IPS DF 19.7 (cell line): ENCODE results near the gene TRIM9.

ENCODE experiments used
- DNase-seq: peaks from one replicate; pipeline ENCODE4 v3.0.0-alpha.2; 2013; ENCODE audit warnings: low read depth, low spot score

Gene TRIM9

DNA sequence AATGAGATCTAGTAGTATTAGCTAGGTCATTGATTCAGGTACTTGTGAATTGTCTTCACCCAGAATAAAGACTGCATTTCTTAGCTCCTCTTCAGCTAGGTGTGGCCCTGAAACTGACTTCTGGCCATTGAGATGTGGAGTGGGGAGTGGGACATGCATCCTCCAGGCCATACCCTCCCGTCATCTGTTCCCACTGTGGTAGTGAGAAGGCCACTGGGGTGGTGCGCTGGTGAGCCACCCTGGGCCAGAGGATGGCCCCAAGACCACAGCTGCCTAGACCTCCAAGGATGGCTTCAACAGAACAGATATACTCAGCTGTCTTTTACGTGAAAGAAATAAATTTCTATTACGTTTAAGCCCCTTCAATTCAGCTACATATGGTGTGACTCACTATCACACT lies 36.5 kb downstream of the TRIM9 start:
- no peak for DNase-seq

DNA sequence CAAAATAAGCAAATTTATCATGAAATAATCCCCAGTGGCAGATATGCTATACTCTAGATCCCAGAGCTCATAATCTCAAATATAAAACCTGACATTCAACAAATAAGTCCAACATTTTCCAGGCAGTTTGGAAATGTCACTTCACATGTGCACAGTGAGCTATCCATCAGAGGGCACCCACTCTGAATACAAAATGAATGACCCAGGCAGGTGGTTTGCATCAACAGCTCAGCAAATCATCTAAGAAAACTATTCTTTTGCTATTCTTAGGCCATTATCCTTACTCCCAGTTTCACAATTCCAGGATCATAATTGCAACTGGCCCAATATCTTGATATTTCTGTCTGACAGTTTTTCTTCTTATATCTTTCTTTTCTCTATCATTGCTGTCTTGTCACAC lies 38.5 kb downstream of the TRIM9 start:
- DNase-seq: no peak

DNA sequence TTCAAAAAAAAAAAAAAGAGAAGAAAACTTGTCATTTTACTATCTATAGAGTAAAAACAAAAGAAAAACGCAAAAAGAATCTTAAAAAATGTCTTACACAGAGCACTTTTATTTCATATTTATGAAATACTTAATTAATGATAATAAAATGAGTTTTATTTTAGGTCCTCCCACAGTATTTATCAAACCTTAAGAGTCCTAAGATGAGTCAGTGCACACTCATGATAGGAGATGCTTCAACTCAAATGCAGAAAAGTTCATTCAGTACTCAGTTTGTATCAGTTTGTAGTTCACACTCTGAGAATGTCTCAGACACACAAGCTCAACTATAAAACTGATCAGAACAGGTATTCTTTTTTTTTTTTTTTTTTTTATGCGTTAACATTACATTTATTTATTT lies 41.7 kb downstream of the TRIM9 start:
- no peak for DNase-seq

GRCh38 chr14:51044961-51045360 lies 49.9 kb downstream of the TRIM9 start:
- DNase-seq: no peak

DNA sequence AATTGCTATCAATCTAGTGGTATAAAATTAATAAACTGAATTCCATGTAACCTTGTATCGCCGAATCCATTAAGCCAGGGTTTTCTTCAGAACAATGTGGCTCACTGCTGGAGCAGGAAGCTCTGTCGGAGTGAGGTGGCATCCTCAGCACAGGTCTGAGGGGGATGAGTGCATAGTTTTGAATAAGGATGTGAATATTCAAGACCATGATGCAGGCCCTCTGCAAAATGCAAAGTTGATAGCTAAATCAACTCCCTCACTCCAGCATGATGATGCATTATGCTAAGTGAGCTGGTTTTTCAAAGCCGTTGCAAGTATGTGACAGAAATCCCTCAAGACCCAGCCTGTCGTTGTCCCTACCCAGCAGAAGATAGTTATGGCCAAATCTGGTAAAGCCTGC lies 53.0 kb downstream of the TRIM9 start:
- DNase-seq: no peak

GRCh38 chr14:51041108-51041531 lies 53.8 kb downstream of the TRIM9 start:
- DNase-seq: no peak

DNA sequence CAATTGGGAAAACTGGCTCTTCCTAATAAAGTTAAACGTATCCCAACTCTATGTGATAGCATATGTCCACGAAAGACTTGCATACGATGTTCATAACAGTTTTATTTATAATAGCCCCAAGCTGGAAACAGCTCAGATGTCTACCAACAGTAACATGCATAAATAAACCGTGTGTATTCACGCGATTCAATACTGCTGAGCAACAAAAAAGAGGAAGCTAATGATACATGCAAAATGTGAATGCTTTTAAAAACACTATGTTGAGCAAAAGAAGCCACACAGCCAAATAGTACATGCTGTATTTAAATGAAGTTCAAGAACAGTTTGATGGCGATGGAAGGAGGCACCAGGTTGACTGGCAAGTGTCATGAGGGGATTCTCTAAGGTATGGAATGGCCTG lies 55.7 kb downstream of the TRIM9 start:
- DNase-seq: no peak

GRCh38 chr14:51035611-51036192 lies 59.2 kb downstream of the TRIM9 start:
- DNase-seq: no peak

DNA sequence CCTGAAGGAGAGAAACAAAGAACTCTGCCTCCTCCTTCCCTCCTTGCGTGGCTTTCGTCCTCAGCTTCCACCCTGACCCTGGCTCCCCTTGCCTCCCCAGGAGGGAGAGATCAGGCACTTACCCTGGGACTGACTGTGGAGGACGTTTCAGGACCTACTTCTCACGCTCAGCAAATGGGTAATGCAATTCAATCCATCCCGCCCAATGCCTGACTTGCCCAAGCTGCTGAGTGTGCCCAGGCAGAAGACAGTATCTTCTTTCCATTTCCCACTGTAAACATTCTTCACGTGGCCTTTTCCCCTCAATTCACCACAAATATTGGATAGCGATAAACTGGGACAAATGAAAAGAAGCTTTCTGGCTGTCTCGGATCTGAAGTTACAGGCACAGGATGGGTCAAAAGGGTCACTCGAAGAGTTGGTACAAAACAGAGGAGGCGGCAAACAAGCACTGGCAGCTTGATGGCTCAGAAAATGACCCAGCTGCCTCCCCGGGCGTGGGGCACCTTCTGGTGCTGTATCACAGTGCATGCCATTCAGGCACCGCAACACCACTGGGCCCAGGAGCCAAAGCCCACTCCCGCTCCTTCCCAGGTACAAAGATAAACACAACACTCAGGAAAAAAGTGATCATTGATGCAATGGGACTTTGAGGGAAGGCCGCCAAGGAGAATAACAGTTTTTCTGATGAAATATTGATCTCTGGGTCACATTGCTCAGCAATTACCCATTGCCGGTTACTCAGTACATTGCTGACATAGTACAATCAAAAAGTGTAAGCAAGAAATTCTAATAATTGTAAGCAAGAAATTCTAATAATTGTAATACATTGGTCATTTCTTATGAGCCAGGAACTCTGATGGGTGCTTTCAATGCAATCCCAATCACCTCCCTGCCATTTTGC lies 65.8 kb downstream of the TRIM9 start:
- DNase-seq: no peak

GRCh38 chr14:51028361-51028760 lies 66.5 kb downstream of the TRIM9 start:
- DNase-seq: no peak

- DNase-seq: no peak
These were observed 70.5 kb downstream of the TRIM9 start for GRCh38 chr14:51024377-51024776.

GRCh38 chr14:51023964-51024363 lies 70.9 kb downstream of the TRIM9 start:
- no peak for DNase-seq

GRCh38 chr14:51022769-51023168 lies 72.1 kb downstream of the TRIM9 start:
- no peak for DNase-seq

- no peak for DNase-seq
These were observed 74.7 kb downstream of the TRIM9 start for GRCh38 chr14:51020024-51020710.

DNA sequence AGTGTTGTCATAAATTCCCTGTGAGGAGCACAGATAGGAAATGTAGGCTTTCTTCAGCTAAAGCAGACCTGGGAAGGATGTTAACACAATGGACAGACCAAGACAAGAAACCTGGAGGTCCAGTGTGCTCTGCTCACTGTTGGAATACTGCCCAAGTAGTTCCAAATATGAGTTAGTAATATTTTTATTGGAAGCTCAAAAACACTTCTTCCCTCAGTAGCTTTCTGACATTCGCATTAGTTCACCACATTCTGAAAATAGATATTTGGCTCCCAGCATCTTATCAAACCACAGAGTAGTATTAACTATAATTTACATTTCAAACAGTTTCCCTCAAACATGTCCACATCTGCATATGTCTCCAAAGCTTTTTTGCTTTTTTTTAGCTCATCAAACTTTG lies 75.8 kb downstream of the TRIM9 start:
- no peak for DNase-seq

DNA sequence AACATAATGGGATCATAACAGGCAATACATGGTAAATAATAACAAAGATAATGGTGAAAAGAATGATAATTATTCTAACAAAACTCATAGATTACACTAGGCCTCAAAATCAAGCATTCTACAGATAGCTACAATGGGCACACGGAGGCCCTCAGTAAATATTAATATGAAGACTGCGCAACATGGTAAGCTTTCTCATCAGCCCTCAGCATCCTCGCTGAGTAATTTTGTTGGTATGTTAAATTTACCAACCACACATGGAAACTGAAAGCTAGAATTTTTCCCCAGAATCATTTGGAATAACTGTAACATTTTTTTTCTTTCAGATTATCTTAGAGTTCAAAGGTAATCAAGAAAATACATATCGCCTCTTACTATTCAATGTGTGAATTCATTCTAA lies 76.4 kb downstream of the TRIM9 start:
- DNase-seq: no peak

DNA sequence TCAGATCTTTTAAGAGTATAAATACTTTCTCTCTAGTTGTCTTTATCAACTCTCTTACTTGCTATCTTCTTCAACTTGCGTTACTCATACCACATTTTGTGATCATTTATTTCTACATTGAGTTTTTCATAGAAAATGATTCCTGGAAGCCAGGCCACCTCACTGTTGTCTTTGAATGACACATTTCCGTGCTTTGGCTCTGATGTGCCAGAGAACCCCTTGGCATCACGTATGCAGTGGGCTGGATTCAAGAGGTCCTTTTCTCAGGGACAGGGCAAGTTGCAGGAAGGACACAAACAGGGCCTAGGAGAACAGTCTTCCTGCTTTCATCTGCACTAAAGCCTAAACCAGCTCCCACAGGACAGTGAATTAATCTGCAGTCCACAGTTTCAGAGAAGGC lies 80.3 kb downstream of the TRIM9 start:
- DNase-seq: no peak

DNA sequence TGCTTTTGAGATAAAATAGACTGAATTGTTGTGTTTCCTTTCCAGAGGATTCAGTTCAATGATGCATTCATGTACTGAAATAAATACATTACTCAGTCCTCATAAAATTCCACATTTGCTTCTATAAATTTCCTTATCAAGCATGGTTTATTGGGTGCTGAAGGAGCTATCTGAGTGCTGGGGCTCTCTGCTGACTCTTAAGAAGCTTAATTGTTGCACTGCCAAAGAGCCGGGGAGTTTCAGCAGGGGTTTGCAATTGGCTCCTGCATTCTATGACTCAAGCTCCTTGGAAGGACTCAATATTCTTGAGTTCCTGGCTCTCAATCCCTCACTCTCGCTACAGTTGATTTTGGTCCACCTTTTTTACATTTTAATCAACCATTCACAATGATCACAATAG lies 80.8 kb downstream of the TRIM9 start:
- no peak for DNase-seq

DNA sequence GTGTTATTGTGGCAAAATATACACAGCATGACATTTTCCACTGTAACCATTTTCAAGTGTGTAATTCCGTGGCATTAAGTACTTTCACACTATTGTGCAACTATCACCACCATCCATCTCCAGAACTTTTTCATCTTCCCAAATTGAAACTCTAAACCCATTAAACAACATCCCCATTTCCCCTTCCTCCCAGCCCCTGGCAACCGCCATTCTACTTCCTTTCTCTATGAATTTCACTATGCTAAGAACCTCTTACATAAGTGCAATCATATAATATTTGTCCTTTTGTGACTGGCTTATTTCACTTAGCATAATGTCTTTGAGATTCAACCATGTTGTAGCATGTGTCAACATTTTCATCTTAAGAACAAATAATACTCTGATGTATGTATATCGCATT lies 82.8 kb downstream of the TRIM9 start:
- no peak for DNase-seq

- no peak for DNase-seq
These were observed 86.5 kb downstream of the TRIM9 start for GRCh38 chr14:51008446-51008845.

DNA sequence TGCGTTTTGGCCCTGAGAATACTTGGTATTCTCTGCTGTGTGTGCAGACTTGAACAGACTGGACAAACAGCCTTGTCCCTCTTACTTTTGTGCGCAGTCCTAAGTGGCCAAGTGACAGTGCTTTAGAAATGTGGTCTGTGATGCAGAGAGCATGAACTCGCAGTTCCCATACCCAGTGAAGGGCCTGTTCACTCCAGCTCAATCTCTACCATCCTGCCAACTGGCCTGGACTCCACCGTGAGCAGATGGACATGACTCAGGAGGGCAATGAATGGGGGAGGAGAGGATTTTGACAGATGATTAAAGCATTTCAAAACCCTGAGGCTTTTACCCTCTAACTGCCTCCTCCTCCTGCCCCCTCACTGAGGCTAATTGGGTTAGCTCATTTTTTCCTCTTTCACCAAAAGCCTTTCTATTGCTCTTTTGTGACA lies 88.1 kb downstream of the TRIM9 start:
- DNase-seq: no peak

DNA sequence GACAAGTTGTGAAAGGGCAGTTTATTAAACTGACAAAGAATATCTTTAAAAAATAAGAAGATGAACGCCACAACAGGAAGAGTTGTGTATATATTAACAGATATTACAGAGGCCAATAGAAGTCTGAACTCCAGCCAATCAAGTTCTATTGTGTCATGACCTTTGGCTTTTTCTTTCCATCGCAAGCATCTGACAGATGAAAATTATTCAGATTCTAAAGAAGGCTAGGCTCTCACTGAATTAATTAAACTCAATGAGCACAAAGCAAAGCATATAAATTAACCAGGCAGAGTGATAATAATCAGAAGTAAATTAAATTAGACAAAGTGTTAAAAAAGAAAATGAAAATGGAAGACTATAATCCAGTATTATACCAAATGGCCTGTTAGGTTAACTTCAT lies 88.6 kb downstream of the TRIM9 start:
- no peak for DNase-seq
